Smooth muscle cell of the pulmonary artery (primary cell): ENCODE measurements around the gene SEC11C. TPM values are rescaled to one million over a fixed set of nuclear protein-coding genes. Genes with fewer than 3 reads are reported as not detected.

Experiments
- total RNA-seq: library from RNA; depleted of rRNA; stranded (reverse); fragments of >200 nt; gene quantifications from 2 replicates; pipeline ENCODE4 v1.2.3, GENCODE V29; 2014

SEC11C gene
- total RNA-seq, result 11.4 and 11.6 TPM in 2 replicates

DNA sequence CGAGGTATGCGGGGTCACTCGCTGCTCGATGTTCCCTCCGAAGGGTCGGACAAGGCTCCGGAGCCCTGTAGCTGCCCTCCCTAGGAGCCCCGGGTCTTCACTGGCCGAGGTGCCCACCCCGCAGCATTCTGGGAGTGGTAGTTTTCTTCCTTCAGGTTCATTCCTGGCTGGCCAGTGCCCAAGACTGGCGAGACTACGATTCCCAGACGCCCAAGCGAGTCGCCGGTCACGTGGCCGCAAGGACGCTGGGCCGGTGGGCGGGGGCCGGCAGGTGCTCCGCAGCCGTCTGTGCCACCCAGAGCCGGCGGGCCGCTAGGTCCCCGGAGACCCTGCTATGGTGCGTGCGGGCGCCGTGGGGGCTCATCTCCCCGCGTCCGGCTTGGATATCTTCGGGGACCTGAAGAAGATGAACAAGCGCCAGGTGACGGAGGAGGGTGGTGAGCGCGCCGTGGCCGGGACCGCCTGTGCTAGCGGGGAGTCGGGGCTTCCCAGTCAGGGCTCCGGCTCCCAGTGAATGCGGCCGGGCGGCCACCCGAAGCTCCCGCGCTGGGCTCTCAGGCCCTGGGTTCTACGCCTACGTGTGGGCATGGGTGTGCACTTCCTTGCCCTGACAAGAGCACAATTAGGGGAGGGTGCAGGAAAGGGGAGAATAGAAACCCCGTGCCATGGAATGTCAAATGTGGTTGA is at the start of gene SEC11C:
Gene SEC11C (plus strand): TSS at position 270 of the 687 bp plus-strand sequence. CDS start 65 bp downstream, at position 335.

Other genes with a start within 250 kb of the SEC11C start
- not detected in 2 replicates for gene GRP, start 80.3 kb downstream of the SEC11C start, total RNA-seq
- not detected in 2 replicates for gene RAX, start 133.6 kb downstream of the SEC11C start, total RNA-seq
- gene CPLX4, start 178.8 kb downstream of the SEC11C start, total RNA-seq, result not detected in 2 replicates
- gene LMAN1, start 219.4 kb downstream of the SEC11C start, total RNA-seq, result 218 and 319 TPM in 2 replicates